Suprapubic skin (tissue), 4 donors: ENCODE data around the gene GRIN1.

Experiments used
- CTCF ChIP-seq, 2 donors: fragments of 200-600 bp in 1 of 2; fragments of 450-650 bp in 1 of 2; sonication (generic) in 1 of 2; IDR thresholded peaks; one replicate each; pipeline ENCODE4 v1.5.1; 2016 to 2019; ENCODE audit warnings: antibody characterized with exemption in 2 of 2, mild to moderate bottlenecking in 1 of 2, moderate library complexity in 1 of 2
- EP300 ChIP-seq: sonication (generic); formaldehyde crosslinking; IDR thresholded peaks from one replicate; pipeline ENCODE4 v1.6.1; 2017; ENCODE audit warnings: antibody characterized with exemption
- POLR2A ChIP-seq, 2 donors: fragments of 450-650 bp; IDR thresholded peaks; one replicate each; pipeline ENCODE4 v1.6.1; 2017; ENCODE audit warnings: antibody characterized with exemption in 2 of 2, mild to moderate bottlenecking in 2 of 2, moderate library complexity in 2 of 2
- POLR2AphosphoS5 ChIP-seq, 3 donors: sonication (generic); formaldehyde crosslinking; IDR thresholded peaks; one replicate each; pipeline ENCODE4 v1.6.1; 2017; ENCODE audit warnings: antibody characterized with exemption in 3 of 3

- TF ChIP-seq CTCF (IDR thresholded peaks at IDR 0.05) (no peak), EP300 (no peak), POLR2AphosphoS5 (IDR thresholded peaks at IDR 0.05) (no peak), POLR2A (IDR thresholded peaks at IDR 0.05) (no peak)
Measured at GRCh38 chr9:137167277-137167746, 28.4 kb downstream of the GRIN1 start.
